Measurements from ENCODE around the gene C20orf173.

Gene C20orf173

GRCh38 chr20:35506179-35506578 lies 23.3 kb downstream of the C20orf173 start:
- no peak for DNase-seq

DNA sequence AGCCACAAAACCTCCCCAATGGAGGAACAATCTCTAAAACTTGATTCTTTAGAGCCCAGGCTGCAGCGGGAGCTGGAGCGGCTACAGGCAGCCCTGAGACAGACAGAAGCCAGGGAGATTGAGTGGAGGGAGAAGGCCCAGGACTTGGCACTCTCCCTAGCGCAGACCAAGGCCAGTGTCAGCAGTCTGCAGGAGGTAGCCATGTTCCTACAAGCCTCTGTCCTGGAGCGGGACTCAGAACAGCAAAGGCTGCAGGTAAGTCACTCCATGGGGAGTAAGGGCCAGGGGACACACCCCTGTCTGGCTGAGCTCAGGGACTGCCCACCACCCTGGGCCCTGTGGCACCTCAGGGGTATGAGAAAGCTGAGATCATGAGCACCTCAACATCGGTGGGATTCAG lies 24.7 kb downstream of the C20orf173 start:
- DNase-seq = no peak

DNA sequence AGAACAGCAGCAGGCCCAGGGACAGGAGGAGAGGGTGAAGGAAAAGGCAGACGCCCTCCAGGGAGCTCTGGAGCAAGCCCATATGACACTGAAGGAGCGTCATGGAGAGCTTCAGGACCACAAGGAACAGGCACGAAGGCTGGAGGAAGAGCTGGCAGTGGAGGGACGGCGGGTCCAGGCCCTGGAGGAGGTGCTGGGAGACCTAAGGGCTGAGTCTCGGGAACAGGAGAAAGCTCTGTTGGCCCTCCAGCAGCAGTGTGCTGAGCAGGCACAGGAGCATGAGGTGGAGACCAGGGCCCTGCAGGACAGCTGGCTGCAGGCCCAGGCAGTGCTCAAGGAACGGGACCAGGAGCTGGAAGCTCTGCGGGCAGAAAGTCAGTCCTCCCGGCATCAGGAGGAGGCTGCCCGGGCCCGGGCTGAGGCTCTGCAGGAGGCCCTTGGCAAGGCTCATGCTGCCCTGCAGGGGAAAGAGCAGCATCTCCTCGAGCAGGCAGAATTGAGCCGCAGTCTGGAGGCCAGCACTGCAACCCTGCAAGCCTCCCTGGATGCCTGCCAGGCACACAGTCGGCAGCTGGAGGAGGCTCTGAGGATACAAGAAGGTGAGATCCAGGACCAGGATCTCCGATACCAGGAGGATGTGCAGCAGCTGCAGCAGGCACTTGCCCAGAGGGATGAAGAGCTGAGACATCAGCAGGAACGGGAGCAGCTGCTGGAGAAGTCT lies 25.5 kb downstream of the C20orf173 start:
- no peak for DNase-seq

DNA sequence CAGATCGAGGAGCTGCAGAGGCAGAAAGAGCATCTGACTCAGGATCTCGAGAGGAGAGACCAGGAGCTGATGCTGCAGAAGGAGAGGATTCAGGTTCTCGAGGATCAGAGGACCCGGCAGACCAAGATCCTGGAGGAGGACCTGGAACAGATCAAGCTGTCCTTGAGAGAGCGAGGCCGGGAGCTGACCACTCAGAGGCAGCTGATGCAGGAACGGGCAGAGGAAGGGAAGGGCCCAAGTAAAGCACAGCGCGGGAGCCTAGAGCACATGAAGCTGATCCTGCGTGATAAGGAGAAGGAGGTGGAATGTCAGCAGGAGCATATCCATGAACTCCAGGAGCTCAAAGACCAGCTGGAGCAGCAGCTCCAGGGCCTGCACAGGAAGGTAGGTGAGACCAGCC lies 26.2 kb downstream of the C20orf173 start:
- DNase-seq = no peak

DNA sequence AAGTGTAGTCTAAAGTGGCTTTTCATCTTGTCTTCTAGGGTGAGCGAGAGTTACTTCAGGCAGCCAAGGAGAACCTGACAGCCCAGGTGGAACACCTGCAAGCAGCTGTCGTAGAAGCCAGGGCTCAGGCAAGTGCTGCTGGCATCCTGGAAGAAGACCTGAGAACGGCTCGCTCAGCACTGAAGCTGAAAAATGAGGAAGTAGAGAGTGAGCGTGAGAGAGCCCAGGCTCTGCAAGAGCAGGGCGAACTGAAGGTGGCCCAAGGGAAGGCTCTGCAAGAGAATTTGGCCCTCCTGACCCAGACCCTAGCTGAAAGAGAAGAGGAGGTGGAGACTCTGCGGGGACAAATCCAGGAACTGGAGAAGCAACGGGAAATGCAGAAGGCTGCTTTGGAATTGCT lies 27.1 kb downstream of the C20orf173 start:
- no peak for DNase-seq

DNA sequence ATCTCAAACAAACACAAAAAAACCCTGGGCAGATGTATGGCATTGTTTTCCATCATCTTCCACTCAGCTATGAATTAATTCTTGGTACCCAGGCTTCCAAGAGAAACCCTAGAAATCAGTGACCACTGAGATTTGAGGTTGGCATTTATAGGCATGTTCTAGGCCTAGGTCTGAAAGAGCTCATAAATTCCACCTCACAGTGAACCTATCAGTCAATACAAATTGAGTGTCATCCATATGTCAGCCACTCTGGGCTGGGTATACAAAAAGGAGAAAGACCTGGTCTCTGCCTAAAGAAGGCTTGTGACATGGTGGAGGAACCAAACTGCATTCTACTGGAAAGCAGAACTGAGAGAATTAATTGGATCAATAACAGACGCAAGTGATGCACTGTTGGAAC lies 30.2 kb downstream of the C20orf173 start:
- DNase-seq = no peak

DNA sequence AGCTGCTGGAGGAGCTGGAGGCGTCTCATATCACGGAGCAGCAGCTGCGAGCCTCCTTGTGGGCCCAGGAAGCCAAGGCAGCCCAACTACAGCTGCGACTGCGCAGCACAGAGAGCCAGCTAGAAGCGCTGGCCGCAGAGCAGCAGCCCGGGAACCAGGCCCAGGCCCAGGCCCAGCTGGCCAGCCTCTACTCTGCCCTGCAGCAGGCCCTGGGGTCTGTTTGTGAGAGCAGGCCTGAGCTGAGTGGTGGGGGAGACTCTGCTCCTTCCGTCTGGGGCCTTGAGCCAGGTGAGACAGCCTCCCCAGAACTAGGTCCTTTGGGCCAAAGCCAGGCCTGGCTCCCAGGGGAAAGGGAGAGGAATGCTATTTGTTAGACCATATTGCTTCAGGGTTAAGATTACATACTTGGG lies 31.7 kb downstream of the C20orf173 start:
- no peak for DNase-seq

GRCh38 chr20:35497320-35497719 lies 32.1 kb downstream of the C20orf173 start:
- no peak for DNase-seq

DNA sequence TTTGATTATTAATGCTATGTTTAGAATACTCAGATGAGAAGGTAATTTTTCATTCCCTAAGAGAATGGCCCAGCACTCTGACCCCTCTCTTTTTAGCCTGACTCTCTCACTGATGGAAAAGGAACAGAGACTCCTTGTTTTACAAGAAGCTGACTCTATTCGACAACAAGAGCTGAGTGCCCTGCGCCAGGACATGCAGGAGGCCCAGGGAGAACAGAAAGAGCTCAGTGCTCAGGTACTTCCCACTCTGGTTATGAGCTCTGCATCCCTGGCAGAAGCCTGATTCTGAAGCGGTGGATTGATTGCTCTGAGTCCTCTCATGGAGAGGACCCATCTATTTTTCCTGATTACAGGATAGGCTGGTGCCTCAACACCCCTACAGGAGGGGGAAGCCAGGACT lies 33.0 kb downstream of the C20orf173 start:
- no peak for DNase-seq

- DNase-seq = no peak
These were observed 37.1 kb downstream of the C20orf173 start for GRCh38 chr20:35492352-35492751.

DNA sequence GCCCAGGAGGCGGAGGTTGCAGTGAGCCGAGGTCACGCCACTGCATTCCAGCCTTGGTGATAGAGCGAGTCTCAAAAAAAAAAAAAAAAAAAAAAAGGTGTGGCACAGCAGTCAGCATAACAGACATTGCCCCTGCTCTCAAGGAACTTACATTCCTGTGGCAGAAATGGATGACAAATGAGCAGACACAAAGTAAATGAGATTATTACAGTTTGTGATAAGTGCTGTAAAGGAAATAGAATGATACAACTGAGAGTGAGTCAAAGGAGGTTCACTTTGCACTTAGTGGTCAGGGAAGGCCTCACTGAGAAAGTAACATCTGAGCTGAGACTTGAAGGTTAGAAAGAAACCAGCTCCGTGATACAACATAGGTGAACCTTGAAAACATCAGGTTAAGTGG lies 37.6 kb downstream of the C20orf173 start:
- no peak for DNase-seq

DNA sequence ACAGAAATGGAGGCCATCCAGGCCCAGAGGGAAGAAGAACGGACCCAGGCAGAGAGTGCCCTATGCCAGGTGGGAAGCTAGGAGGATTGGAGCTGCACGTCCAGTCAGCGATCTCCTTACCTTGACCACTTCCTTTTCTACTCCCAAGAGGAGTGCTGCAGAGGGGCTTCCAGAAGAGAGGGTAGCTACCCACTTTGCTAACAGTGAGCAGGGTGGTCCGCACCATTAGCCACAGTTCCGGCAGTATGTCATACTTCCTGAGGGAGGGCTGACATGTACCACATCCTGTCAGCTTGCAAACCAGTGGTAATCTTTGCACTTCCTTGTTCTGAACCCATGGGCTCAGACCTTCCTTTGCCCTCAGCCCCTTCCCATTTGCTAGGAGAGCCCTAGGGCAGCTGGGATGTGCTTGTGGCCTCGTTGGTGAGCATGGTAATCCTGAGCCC lies 38.7 kb downstream of the C20orf173 start:
- DNase-seq = peak; percentile 49 to 59

DNA sequence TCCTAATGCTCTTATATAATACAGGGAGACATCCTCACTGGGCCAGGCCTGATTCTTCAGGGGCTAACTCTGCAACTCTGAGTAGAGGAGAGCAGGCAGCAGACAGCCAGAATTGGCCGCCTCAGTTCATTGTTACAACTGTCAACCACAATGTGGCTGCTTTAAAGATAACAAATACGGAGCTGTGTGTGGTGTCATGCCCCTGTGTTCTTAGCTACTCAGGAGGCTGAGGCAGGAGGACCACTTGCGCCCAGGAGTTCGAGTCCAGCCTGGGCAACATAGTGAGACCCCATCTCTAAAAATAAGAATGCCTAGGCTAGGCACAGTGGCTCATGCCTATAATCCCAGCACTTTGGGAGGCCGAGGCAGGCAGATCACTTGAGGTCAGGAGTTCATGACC lies 39.7 kb downstream of the C20orf173 start:
- no peak for DNase-seq

DNA sequence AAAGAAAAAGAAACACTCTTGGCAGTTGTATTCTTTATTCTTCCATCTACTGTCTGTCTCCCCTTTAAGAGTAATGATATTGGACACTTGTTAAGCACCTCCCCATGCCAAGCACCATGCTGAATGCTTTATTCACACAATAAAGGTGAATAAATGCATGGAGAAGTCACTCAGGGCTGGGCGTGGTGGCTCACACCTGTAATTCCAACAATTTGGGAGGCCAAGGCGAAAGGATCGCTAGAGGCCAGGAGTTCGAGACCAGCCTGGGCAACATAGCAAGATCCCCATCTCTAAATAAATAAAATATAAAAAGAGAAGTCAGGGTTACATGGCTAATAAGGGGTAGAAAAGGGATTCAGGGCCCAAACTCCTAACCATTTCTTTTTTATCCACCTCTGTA lies 42.0 kb downstream of the C20orf173 start:
- no peak for DNase-seq

DNA sequence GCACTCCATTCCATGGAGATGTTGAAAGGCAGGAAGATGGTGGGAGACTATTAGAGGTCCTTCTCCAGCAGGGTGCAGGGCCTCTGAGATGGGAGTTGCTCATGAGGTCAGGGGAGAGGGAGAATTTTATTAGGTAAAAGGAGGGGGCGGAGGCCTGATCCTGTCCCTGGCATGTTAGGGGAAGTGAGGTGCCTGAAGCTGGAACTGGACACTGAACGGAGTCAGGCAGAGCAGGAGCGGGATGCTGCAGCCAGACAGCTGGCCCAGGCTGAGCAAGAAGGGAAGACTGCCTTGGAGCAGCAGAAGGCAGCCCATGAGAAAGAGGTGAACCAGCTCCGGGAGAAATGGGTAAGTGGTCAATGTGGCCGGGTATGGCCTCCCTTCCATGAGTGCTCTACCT lies 49.7 kb downstream of the C20orf173 start:
- no peak for DNase-seq

DNA sequence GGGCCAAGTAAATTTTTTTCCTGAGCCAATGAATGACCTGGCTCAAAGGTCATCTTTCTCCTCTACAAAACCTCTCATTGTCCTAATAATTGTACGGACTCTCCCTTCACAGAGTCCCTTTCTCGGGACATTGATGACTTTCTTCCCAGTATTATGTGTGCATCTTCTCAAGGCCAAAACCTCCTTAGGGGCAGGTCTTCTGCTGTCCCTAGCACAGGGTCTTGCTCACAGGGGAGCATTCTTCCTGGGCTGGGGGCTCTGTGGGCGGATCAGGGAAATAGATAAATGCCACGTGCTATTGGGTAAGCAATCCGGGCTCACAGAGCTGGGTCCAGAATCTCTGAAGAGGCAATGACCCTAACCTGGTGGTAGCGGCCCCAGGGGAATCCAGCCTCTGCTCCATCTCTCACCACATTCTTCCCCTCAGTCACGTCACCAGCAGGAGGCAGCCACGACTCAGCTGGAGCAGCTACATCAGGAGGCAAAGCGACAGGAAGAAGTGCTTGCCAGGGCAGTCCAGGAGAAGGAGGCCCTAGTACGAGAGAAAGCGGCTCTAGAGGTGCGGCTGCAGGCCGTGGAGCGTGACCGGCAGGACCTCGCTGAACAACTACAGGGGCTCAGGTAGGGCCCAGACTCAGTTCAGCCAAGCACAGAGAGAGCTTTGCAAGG lies 50.5 kb downstream of the C20orf173 start:
- peak in 1 of 2 donors; percentile 16 for DNase-seq
